Measurements from ENCODE around the gene CYBC1.

The CYBC1 gene

DNA sequence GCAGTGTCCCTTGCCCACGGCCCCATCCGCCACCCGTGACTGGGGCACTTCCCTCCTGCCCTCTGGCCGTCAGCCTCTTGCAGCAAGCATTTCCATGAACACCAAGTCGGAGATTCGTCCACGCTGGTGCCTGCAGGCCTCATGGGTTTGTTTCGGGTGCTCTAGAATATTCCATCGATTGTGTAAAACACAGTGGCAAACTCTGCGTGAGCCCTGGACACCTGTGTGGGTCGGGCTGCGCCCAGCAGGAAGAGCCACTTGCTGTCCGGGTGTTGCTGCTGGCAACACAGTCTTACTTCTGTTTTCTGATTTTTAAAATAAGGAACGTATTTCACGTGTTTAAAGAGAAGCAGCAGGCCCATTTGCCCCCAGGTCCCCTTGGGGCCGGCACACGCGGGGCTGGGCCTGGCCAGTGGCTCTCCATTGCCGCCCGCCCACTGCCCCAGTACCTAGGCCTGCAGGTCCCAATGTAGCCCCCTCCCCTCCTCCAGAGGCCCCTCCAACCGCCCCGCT is 10.0 kb downstream of the CYBC1 start:
- TF ChIP-seq CTCF (IDR thresholded peaks at IDR 0.05), result no peak
- no peak for TF ChIP-seq ZFX (IDR thresholded peaks at IDR 0.05; ENCODE audit: borderline replicate concordance)
- H3K27ac ChIP-seq, result no peak overlapping the region

GRCh38 chr17:82439829-82440365 is 10.7 kb downstream of the CYBC1 start:
- TF ChIP-seq ZFX (IDR thresholded peaks at IDR 0.05; ENCODE audit: borderline replicate concordance), result no peak
- TF ChIP-seq CTCF (IDR thresholded peaks at IDR 0.05), result no peak
- no peak overlapping the region for H3K27ac ChIP-seq

GRCh38 chr17:82439194-82439828 is 11.2 kb downstream of the CYBC1 start:
- no peak overlapping the region for H3K27ac ChIP-seq
- no peak for TF ChIP-seq ZFX (IDR thresholded peaks at IDR 0.05; ENCODE audit: borderline replicate concordance)
- no peak for TF ChIP-seq CTCF (IDR thresholded peaks at IDR 0.05)

DNA sequence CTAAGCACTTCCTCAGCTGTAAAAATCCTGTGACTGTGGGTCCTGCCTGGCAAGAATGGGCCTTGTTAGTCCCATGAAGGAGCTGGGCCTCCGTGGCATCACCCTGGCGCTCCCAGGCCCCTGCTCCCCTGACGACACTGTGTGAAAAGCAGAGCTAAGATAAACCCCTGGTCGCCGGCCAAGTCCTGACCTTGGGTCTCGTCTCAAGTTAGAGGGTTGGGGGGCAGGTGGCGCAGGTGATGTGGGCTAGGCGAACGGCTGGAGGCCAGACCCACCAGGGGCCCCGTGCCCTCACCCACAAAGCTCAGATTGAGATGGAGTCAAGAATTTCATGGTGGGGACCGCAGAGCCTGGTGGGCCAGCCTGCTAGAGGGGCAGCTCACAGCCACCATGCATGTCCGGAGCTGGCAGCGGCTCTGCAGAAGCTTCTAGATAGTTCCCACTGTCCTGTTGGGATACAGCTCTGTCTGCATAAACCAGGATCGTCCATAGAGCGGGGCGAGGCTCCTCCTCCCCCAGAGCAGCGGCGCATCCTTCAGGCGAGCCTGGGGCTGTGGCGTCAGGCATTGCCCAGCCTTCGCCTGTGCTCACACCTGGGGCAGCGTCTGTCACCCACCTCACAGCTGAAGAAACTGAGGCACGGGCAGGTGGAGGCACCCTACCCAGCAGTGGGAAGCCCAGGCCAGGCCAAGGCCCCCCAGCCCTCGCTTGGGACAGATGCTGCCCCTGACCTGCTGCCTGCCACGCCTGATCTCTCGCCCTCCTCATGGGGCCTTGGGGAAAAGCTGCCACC is 12.0 kb downstream of the CYBC1 start:
- no peak overlapping the region for H3K27ac ChIP-seq
- TF ChIP-seq CTCF (IDR thresholded peaks at IDR 0.05) (no peak), ZFX (IDR thresholded peaks at IDR 0.05; ENCODE audit: borderline replicate concordance) (no peak)

- H3K27ac ChIP-seq, result peak overlapping the region; percentile 46
- TF ChIP-seq CTCF (IDR thresholded peaks at IDR 0.05), result no peak
- no peak for TF ChIP-seq ZFX (IDR thresholded peaks at IDR 0.05; ENCODE audit: borderline replicate concordance)
Observed at GRCh38 chr17:82437325-82437668, 13.3 kb downstream of the CYBC1 start.

DNA sequence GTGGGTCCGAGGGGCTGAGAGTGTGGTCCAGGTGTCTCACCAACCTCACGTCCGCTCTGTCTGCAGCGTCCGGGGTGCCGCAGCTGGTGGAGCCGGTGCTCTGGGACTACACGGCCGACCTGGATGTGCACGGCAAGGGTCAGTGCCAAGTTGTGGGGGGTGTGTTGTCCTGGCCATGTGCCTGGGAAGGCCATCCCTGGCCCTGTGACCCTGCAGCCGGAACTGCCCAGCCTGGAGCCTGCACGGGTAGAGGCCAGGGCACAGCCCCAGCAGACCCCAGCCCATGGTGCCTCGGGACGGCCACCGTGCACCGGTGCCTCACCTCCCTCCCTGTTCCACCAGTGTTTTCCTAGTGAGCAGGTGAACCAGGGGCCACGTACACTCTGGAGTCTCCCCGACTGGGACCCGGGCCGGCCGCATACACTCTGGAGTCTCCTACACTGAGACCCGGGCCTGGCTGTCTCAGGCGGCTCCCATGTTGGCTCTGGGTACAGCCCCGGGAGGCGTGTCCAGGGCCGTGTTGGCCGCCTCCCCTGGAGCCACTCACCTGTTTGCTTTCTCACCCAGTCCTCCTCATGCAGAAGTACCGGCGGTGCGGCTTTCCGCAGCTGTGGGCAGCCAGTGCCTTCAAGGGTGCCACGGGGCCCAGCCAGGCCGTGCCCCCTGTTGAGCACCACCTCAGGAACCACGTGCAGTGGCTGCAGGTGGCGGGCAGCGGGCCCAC is 13.8 kb downstream of the CYBC1 start:
- H3K27ac ChIP-seq, result peak overlapping the region; percentile 46
- no peak for TF ChIP-seq ZFX (IDR thresholded peaks at IDR 0.05; ENCODE audit: borderline replicate concordance)
- TF ChIP-seq CTCF (IDR thresholded peaks at IDR 0.05), result no peak
